Spinal cord (tissue), 10 donors: ENCODE measurements around the gene HDLBP. TPM values are rescaled to one million over a fixed set of nuclear protein-coding genes. Genes with fewer than 3 reads are reported as not detected.
"Not testable (repeated sequence)": the region's sequence is repeated elsewhere in the genome, so short reads cannot be mapped to it uniquely, and the experiment has no call there.

Experiments
- DNase-seq, 6 donors: peaks; one replicate each; pipeline versions ENCODE4 v3.0.0 to v3.0.0-alpha.2; 2013 to 2015; ENCODE audit warnings: low spot score in 6 of 6, low read depth in 4 of 6
- H3K27ac ChIP-seq: one replicate; pipeline ENCODE4 v1.5.1; 2013; ENCODE audit warnings: low read depth, low read length, control low read depth
- H3K27me3 ChIP-seq: one replicate; pipeline ENCODE4 v1.6.1; 2013; ENCODE audit warnings: low read length; ENCODE audit not compliant: control insufficient read depth, insufficient read depth
- H3K36me3 ChIP-seq: one replicate; pipeline ENCODE4 v1.6.1; 2013; ENCODE audit warnings: low read length; ENCODE audit not compliant: control insufficient read depth, insufficient read depth
- H3K4me1 ChIP-seq: one replicate; pipeline ENCODE4 v1.6.1; 2013; ENCODE audit warnings: low read length; ENCODE audit not compliant: control insufficient read depth, insufficient read depth
- H3K4me3 ChIP-seq: one replicate; pipeline ENCODE4 v1.5.1; 2013; ENCODE audit warnings: low read depth, low read length, control low read depth
- H3K9me3 ChIP-seq: one replicate; pipeline ENCODE4 v1.6.1; 2013; ENCODE audit warnings: low read length; ENCODE audit not compliant: control insufficient read depth, insufficient read depth
- WGBS: methylation state at CpG from one replicate; pipeline ENCODE4 v1.1.5; 2013; ENCODE audit warnings: missing lambda C conversion rate; ENCODE audit not compliant: insufficient coverage; 5-methylcytosine and 5-hydroxymethylcytosine counted together
- polyA plus RNA-seq, 2 donors: library from polyadenylated mRNA; unstranded; fragments of 120-200 nt; gene quantifications; one replicate each; pipeline ENCODE4 v1.2.1, GENCODE V29; 2013; ENCODE audit not compliant: insufficient read length in 2 of 2
- total RNA-seq, 2 donors: library from RNA; depleted of rRNA in 1 of 2; stranded (reverse); fragments of 120-200 nt in 1 of 2; fragments of >200 nt in 1 of 2; gene quantifications; one replicate each; pipeline versions ENCODE4 v1.2.3 to v1.2.4, GENCODE V29; 2013 to 2014
- donor health status: healthy.

HDLBP gene
- total and polyA plus RNA-seq, 4 donors, result 230 to 355 (median 287) TPM

DNA sequence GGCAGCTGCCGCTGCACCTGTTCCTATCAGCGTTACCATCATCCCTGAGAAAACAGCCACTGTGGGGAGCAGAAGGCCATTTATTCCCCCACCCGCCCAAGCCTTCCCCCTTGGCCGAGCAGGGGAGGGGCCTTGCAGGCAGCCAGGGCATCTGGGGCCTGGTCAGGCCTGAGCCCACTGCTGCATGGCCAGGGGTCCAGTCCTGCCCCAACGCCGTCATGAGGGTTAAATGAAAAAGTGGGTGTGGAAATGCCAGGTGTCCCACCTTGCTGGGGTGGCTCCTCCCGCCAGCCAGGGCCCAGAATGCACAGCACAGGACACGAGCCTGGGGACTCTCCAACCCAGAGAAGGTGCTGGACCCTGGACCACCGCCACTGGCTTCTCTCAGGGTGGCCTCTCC, 112.8 kb downstream of the HDLBP start:
- Histone ChIP-seq H3K36me3 (no peaks in the 10 kb centered on the region), H3K9me3 (no peaks in the 10 kb centered on the region), H3K27me3 (no peaks in the 10 kb centered on the region), H3K27ac (no peak overlapping the region), H3K4me1 (peaks cover 5% of the 10 kb centered on the region), H3K4me3 (no peak overlapping the region)
- 91% methylated on average over 9 of the region's 9 CpGs for WGBS
- DNase-seq, result no peak

DNA sequence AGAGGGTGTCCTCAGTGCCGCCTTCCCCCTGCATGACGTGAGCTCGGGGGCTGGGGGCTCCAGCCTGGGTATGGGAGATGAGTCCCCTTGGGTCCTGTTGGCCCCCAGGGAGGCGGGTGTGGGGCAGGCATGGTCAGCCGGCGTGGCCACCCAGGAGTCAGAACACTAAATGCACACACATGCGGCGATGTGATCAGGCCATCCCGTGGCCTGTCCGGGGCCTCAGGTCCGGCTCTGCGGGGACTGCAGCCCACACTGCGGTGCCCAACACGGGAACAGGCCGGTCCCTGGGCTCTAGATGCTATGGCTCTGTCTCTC, 113.2 kb downstream of the HDLBP start:
- H3K27ac ChIP-seq, result no peak overlapping the region

DNA sequence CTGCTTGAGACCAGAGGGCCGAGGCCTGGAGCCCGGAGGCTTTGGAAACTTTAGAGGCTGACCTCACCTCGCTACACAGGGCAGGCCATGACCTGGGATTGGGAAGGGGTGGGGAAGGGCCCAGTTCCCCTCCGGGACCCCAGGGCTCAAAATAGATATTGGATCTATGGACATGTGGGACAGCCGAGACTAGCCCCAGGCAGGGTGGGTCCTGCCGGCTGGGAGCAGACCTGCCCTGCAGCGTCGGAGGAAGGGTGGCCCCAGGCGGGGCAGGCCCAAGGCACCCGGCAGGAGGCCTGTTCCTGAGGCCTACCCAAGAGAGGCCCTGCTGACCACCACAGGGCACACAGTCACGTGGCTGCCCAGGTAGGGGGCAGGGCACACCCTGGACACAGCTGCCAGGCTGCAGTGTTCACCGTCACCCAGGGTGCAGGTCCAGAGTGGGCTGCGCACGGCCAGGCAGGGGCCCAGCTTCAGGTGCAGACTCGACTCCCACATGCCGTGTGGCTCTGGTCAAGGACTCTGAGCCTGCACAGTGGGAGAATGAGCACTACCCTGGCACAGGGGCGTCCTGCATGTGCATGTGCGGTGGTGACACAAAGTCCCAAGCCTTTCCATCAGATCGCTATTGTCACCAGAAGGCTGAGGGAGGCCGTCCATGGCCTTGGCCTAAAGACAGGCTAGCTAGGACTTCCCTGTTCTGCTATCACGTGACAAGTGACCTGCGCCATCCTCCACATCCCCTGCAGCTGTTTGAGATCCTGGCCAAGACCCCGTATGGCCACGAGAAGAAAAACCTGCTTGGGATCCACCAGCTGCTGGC, 113.8 kb downstream of the HDLBP start:
- Histone ChIP-seq H3K4me3 (no peak overlapping the region), H3K4me1 (peaks cover under 1% of the 10 kb centered on the region), H3K27ac (no peak overlapping the region), H3K36me3 (no peaks in the 10 kb centered on the region), H3K9me3 (no peaks in the 10 kb centered on the region), H3K27me3 (no peaks in the 10 kb centered on the region)
- no peak for DNase-seq
- 83% methylated on average over 24 of the region's 24 CpGs for WGBS

More for the DNA sequence above, 113.2 kb downstream of the HDLBP start:
- no peaks in the 10 kb centered on the region for H3K36me3 ChIP-seq
- H3K4me3 ChIP-seq, result no peak overlapping the region
- H3K27me3 ChIP-seq, result no peaks in the 10 kb centered on the region
- DNase-seq, result no peak
- peaks cover under 1% of the 10 kb centered on the region for H3K4me1 ChIP-seq
- H3K9me3 ChIP-seq, result no peaks in the 10 kb centered on the region
- WGBS, result 88% methylated on average over 15 of the region's 15 CpGs

DNA sequence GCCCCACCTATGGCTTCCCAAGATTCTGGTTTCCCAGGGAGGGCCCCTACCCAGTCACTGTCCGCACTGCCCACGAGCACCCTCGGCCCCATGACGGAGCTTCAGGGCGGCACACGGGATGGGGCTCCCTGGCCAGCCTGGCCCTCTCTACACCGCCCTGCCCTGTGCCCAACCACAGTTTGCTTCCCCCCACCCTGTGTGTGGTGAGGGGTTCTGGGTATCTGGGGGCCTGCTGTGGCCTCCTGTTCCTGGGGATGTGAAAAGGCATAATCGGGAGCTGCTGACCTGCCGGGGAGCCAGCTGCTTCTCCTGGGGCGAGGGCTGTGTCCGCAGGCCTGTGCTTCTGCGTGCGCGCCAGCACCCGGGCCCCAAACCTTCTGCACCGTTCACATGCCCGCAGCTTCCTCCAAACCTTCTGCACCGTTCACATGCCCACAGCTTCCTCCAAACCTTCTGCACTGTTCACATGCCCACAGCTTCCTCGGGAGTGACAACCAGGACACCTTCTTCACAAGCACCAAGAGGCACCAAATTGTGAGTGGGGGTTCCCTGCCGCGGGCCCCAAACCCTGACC, 114.6 kb downstream of the HDLBP start:
- WGBS, result 91% methylated on average over 18 of the region's 21 CpGs
- Histone ChIP-seq H3K4me1 (peaks cover 3% of the 10 kb centered on the region), H3K36me3 (no peaks in the 10 kb centered on the region), H3K27ac (no peak overlapping the region), H3K4me3 (no peak overlapping the region), H3K27me3 (no peaks in the 10 kb centered on the region), H3K9me3 (no peaks in the 10 kb centered on the region)
- no peak for DNase-seq

DNA sequence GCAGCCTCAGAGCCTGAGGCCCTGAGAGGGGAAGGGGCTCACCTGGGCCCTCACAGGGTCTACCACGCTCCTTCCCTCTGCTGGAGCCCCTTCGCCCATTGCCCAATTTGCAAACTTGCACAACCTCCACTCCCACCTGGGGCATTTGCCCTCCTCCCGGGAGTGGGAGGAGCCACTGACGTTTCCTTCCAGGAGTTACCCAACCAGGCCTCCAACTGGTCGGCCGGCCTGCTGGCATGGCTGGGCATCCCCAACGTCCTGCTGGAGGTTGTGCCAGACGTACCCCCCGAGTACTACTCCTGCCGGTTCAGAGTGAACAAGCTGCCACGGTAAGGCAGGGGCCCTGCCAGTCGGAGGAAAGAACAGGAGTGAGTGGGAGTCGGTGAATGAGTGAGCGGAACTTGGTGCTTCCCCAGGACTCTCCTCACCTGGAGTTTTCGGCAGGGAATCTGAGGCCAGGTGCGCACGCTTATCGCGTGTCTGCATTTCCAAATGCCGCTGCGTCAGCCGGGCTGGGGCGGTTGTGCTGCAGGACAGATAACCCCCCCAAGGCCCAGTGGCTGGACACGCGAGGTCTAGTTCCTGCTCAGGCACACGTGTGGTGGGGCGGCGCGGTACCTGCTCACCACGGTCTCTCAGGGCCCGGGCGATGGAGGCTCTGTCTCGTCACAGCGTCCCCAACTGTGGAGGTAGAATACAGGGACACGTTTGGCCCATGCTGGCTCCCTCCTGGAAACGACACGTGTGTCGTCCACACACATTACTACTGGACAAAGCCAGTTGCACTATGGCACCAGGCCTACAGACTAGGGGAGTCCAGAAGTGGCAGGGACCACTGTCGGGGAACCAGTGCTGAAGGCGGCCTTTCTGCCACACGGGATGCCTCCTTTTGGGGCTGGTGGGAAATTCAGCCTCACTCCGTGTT, 115.3 kb downstream of the HDLBP start:
- no peak overlapping the region for H3K4me3 ChIP-seq
- DNase-seq, result no peak
- H3K27me3 ChIP-seq, result no peaks in the 10 kb centered on the region
- no peaks in the 10 kb centered on the region for H3K36me3 ChIP-seq
- WGBS, result 85% methylated on average over 37 of the region's 42 CpGs
- H3K4me1 ChIP-seq, result peaks cover 3% of the 10 kb centered on the region
- no peak overlapping the region for H3K27ac ChIP-seq
- H3K9me3 ChIP-seq, result no peaks in the 10 kb centered on the region

DNA sequence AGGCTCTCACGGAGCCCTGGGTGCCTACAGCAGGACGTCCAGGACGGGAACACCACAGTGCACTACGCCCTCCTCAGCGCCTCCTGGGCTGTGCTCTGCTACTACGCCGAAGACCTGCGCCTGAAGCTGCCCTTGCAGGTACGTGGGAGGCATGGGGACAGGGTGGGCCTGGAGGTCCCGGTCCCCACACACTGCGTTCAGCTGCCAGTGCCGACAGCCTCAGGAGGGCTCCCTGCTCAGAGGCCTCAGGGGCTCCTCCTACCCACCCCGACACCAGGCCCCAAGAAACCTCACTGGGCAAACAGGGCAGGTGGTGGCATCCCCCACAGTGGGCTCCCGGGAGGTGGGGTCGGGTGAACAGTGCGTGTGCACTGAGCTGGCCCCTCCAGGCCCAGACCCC, 116.2 kb downstream of the HDLBP start:
- no peak overlapping the region for H3K27ac ChIP-seq
- H3K27me3 ChIP-seq, result no peaks in the 10 kb centered on the region
- 84% methylated on average over 15 of the region's 16 CpGs for WGBS
- no peaks in the 10 kb centered on the region for H3K9me3 ChIP-seq
- no peaks in the 10 kb centered on the region for H3K36me3 ChIP-seq
- no peak for DNase-seq
- H3K4me1 ChIP-seq, result peaks cover 3% of the 10 kb centered on the region
- H3K4me3 ChIP-seq, result no peak overlapping the region

DNA sequence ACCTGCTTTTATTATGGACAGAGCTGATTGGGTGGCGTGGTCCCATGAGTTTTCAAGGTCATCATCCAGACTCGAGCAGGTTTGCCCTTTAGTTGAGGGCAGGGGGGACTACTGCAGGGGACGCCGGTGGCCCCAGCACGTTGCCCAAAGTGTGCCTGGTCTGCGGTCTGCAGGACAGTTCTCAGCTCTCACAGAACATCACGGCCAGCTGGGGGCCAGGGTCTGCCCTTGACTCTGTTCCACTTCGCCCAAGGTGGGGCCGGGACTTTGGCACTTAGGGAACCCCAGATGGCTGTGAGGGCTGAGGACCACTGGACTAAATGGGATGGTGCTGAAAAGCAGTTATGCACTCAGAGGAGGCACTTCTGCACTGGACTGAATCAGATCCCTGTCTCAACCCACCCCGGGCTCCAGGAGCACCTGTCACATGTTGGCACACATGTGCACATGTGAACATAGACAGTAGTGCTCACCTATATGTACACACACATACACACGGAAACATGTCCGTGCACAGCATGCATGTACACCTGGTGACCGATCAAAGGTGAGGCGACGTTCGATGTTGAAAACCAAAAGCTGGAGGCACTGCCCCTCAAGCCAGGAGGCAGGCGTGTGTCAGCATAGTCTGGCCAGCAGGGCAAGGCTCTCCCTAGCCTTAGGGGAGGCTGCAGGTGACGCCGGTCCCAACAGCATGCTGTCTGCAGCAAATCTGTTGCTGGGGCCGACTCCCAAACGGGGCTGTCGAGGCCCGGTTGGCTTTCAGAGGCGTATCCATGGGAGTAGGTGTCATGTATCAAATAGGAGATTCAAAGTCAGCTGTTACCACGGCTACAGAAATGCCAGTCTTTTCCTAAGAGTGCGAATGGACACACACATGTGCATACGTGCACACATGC, 116.8 kb downstream of the HDLBP start:
- WGBS, result 78% methylated on average over 25 of the region's 27 CpGs
- no peak overlapping the region for H3K27ac ChIP-seq
- H3K4me1 ChIP-seq, result peaks cover 3% of the 10 kb centered on the region
- H3K27me3 ChIP-seq, result no peaks in the 10 kb centered on the region
- H3K9me3 ChIP-seq, result no peaks in the 10 kb centered on the region
- no peak for DNase-seq
- H3K4me3 ChIP-seq, result no peak overlapping the region
- no peaks in the 10 kb centered on the region for H3K36me3 ChIP-seq

DNA sequence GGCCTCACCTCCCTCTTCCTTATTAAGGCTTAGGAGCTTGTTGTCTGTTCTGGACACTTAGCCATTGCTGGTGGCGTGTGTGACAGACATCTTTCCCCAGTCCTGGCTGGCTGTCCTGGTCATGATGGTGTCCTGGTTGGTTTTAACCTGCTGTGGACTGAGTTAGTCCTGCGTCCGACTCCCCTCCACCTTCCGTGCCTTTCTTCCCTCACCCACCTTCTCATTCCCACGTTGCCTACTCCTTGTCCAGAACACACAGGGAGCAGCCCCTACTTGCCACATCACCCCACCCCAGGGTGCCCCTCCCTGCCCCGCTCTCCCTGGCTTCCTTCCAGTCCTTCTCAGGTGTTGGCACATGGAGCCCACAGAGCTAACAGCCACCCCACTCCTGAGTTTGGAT, 117.5 kb downstream of the HDLBP start:
- H3K36me3 ChIP-seq, result no peaks in the 10 kb centered on the region
- H3K27me3 ChIP-seq, result no peaks in the 10 kb centered on the region
- no peak overlapping the region for H3K27ac ChIP-seq
- H3K9me3 ChIP-seq, result no peaks in the 10 kb centered on the region
- no peak overlapping the region for H3K4me3 ChIP-seq
- H3K4me1 ChIP-seq, result peaks cover 3% of the 10 kb centered on the region
- 91% methylated on average over 5 of the region's 6 CpGs for WGBS
- no peak for DNase-seq

DNA sequence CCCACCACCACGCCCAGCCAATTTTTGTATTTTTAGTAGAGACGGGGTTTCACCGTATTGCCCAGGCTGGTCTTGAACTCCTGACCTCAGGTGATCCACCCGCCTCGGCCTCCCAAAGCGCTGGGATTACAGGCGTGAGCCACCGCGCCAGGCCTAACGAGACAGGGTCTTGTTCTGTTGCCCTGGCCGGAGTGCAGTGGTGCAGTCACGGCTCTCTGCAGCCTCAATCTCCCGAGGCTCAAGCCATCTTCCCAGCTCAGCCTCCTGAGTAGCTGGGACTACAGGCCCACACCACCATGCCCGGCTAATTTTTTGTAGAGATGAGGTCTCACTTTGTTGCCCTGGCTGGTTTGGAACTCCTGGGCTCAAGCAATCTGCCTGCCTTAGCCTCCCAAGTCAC, 118.2 kb downstream of the HDLBP start:
- not testable (repeated sequence) for H3K9me3 ChIP-seq, H3K27ac ChIP-seq, H3K36me3 ChIP-seq, H3K4me1 ChIP-seq, DNase-seq, H3K27me3 ChIP-seq, H3K4me3 ChIP-seq
- 98% methylated on average over 13 of the region's 14 CpGs for WGBS
